HG02981 (cell line): ENCODE measurements around the gene SELENOV.
A peak's percentile ranks its signal among the peaks of the same experiment; 100 is the strongest.

Experiments used
- ATAC-seq: cut with Tn5 transposase; IDR thresholded peaks from one replicate; pipeline ENCODE4 v1.9.1; 2021; ENCODE audit warnings: mild to moderate bottlenecking, moderate library complexity; ENCODE audit not compliant: unreplicated experiment

SELENOV gene

GRCh38 chr19:39518458-39518857, 3.5 kb downstream of the SELENOV start:
- ATAC-seq = no peak

- ATAC-seq = no peak
Measured at GRCh38 chr19:39518975-39519374, 4.0 kb downstream of the SELENOV start.

GRCh38 chr19:39520541-39521484, 5.9 kb downstream of the SELENOV start:
- ATAC-seq = no peak

GRCh38 chr19:39524495-39524894, 9.6 kb downstream of the SELENOV start:
- ATAC-seq = no peak

GRCh38 chr19:39525205-39525604, 10.3 kb downstream of the SELENOV start:
- ATAC-seq = no peak

- no peak for ATAC-seq
Measured at GRCh38 chr19:39531834-39532232, 16.9 kb downstream of the SELENOV start.

GRCh38 chr19:39532233-39533002, 17.5 kb downstream of the SELENOV start, which contains the start of gene EID2B:
Gene EID2B (minus strand): TSS chr19:39532852. CDS start chr19:39532802, 50 bp downstream.
- peak; percentile 86 for ATAC-seq

- ATAC-seq = peak; percentile 21
Measured at GRCh38 chr19:39533003-39533512, 18.1 kb downstream of the SELENOV start.

GRCh38 chr19:39533791-39534190, 18.9 kb downstream of the SELENOV start:
- no peak for ATAC-seq

GRCh38 chr19:39539165-39539517, 24.2 kb downstream of the SELENOV start:
- no peak for ATAC-seq

GRCh38 chr19:39539518-39540332, 24.8 kb downstream of the SELENOV start, which contains the start of gene EID2:
Gene EID2 (minus strand): TSS chr19:39540161. CDS start chr19:39540079, 82 bp downstream.
- ATAC-seq = peak; percentile 87

- no peak for ATAC-seq
Measured at GRCh38 chr19:39540333-39540673, 25.4 kb downstream of the SELENOV start.

- ATAC-seq = no peak
Measured at GRCh38 chr19:39542206-39542605, 27.3 kb downstream of the SELENOV start.

GRCh38 chr19:39543477-39543857, 28.5 kb downstream of the SELENOV start:
- ATAC-seq = no peak

GRCh38 chr19:39544226-39544903, 29.4 kb downstream of the SELENOV start:
- no peak for ATAC-seq

GRCh38 chr19:39544911-39545310, 30.0 kb downstream of the SELENOV start:
- no peak for ATAC-seq

GRCh38 chr19:39546599-39546998, 31.7 kb downstream of the SELENOV start:
- ATAC-seq = no peak

GRCh38 chr19:39550197-39550596, 35.3 kb downstream of the SELENOV start:
- no peak for ATAC-seq

- no peak for ATAC-seq
Measured at GRCh38 chr19:39553082-39553652, 38.2 kb downstream of the SELENOV start.
